Measurements from ENCODE around the gene ELFN1.

Gene ELFN1

GRCh38 chr7:1729183-1729582 lies 59.1 kb downstream of the ELFN1 start:
- no peak for DNase-seq (ENCODE audit: low spot score)
- TF ChIP-seq, protein P1, sequence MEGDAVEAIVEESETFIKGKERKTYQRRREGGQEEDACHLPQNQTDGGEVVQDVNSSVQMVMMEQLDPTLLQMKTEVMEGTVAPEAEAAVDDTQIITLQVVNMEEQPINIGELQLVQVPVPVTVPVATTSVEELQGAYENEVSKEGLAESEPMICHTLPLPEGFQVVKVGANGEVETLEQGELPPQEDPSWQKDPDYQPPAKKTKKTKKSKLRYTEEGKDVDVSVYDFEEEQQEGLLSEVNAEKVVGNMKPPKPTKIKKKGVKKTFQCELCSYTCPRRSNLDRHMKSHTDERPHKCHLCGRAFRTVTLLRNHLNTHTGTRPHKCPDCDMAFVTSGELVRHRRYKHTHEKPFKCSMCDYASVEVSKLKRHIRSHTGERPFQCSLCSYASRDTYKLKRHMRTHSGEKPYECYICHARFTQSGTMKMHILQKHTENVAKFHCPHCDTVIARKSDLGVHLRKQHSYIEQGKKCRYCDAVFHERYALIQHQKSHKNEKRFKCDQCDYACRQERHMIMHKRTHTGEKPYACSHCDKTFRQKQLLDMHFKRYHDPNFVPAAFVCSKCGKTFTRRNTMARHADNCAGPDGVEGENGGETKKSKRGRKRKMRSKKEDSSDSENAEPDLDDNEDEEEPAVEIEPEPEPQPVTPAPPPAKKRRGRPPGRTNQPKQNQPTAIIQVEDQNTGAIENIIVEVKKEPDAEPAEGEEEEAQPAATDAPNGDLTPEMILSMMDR (IDR thresholded peaks at IDR 0.05; ENCODE audit: extremely low read depth, missing control alignments), result no peak

GRCh38 chr7:1729773-1730172 lies 59.7 kb downstream of the ELFN1 start:
- no peak for DNase-seq (ENCODE audit: low spot score)
- TF ChIP-seq, protein P1 (IDR thresholded peaks at IDR 0.05; ENCODE audit: extremely low read depth, missing control alignments), result no peak

DNA sequence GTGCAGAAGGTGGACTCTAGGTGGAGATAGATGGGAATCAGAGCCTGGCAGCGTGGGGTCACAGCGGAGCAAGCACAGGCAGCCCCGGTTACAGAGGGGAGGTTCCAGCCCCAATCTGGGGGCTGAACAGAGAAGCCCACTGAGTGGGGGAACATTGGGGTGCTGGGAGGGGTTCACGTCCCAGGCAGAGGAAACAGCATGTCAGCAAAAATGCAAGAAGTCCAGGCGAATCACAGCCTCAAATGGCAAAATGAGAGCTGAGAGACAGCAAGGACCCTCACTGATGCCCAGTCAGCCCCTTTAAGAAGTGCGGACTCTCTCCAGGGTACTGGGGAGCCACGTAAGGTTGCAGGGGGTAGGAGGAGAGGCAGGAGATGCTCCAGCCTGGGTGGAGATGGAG lies 62.0 kb downstream of the ELFN1 start:
- TF ChIP-seq, protein P1 (IDR thresholded peaks at IDR 0.05; ENCODE audit: extremely low read depth, missing control alignments), result no peak
- DNase-seq (ENCODE audit: low spot score), result no peak

GRCh38 chr7:1732645-1733044 lies 62.6 kb downstream of the ELFN1 start:
- TF ChIP-seq, protein P1 (IDR thresholded peaks at IDR 0.05; ENCODE audit: extremely low read depth, missing control alignments), result no peak
- no peak for DNase-seq (ENCODE audit: low spot score)

DNA sequence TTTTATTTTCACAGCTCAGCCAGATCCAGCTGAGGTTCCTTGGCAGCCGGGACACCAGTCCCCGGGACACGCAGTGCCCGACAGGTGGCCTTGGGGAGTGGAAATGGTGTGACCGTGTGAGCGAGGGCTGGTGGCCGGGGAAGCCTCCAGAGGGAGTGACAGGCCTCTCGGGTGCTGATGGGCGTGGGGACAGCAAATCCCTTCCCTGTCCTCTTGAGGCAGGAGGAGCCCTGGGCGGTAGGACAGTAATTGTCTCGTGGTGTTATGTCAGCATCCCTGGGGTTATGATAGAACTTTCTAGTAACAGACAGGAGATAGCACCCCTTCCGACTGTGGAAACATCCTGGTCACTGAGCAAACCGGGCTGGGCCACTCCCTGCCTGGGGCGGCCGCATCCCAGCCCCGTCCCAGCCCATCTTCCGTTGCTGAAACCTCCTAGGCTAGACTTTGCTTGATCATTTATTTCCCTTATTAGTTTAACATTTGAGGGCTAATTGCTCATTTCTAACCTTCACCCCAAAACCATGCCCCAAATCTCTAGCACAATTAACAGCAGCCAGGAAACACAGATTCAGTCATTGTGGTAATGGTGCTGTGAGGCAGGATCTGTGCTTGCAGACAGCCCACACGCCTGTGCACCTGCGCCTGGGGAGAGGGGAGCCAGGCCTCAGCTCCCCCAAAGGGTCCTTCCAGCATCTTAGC lies 63.3 kb downstream of the ELFN1 start:
- DNase-seq (ENCODE audit: low spot score), result no peak
- TF ChIP-seq, protein P1 (IDR thresholded peaks at IDR 0.05; ENCODE audit: extremely low read depth, missing control alignments), result no peak

- TF ChIP-seq, protein P1 (IDR thresholded peaks at IDR 0.05; ENCODE audit: extremely low read depth, missing control alignments), result no peak
- DNase-seq (ENCODE audit: low spot score), result no peak
Measured at GRCh38 chr7:1733908-1734730, 64.0 kb downstream of the ELFN1 start.

DNA sequence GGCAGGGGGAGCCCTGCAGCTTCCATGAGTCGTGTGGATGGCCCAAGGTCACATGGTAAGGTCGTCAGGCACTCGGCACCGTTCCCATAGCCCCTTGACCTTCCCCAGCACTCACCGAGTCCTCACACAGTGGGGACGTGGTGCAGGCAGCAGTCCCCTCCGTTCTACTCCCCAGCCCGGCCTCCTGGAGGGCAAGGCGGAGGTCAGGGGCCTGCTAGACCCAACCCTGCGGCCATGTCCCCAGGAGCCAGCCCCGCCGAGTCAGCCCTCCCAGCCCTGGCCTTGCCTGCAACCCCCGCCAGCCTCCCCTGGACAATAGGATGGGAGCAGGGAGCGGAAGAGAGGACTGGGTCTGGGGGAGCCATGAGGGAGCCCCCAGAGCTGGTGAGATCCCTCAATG lies 65.2 kb downstream of the ELFN1 start:
- TF ChIP-seq, protein P1 (IDR thresholded peaks at IDR 0.05; ENCODE audit: extremely low read depth, missing control alignments), result no peak
- no peak for DNase-seq (ENCODE audit: low spot score)
